HG03025 (cell line): ENCODE measurements around the gene CRYBG3.

Experiments used
- ATAC-seq: cut with Tn5 transposase; IDR thresholded peaks from one replicate; pipeline ENCODE4 v1.9.1; 2021; ENCODE audit warnings: mild to moderate bottlenecking, moderate library complexity; ENCODE audit not compliant: unreplicated experiment, low FRiP score

CRYBG3 gene

DNA sequence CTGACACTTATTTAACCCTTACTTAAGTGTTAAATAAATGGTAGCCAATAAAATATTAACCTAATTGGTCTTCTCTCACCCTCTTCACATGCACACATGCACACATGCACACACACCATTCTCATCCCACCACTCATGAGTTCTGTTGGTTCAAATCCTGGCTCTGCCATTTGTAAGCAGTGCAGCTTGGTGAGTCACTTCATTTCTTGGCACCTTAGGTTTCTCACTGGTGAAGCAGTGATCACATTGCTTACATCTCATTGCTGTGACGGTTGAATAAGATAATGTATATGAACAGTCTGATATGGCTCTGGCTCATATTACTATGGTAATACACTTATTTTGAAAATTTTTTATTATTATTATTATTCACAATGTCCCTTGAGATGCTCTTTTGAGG lies 116.6 kb downstream of the CRYBG3 start:
- ATAC-seq: no peak

DNA sequence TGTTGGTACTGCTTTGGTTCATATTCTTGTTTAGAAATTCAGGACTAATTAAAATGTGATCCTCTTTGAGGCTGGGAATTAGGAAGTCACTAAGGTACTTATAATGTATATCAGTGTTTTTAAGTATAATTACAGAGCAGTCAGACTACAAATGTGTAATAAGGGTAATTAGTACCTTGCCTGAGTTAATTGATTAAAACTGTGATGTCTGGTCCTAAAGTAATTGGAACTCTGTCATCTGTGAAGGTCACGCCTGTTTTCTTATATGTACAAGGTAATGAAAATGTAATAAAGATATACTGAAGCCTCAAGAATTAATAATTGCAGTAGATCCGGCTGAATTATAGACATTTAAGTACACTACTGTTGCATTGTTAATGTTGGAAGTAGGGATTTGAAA lies 117.6 kb downstream of the CRYBG3 start:
- ATAC-seq: no peak

DNA sequence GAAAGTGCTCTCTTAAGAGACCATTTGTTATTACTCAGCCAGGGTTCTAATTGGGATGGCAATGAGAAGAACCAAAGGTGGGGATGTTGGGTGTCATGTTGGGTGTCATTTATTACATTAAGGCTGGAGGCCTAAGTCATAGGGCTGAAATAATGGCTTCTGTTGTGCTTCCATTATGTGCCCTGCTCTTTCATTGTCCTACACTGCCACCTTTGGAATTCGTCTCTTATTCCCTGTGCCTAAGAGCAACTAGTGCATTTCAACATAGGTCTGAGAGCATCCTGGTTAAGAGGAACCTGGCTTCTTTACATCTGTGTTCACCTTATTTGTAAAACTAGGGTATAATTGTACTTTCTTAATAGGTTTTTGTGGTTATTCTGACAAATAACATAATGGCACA lies 118.2 kb downstream of the CRYBG3 start:
- ATAC-seq: no peak

DNA sequence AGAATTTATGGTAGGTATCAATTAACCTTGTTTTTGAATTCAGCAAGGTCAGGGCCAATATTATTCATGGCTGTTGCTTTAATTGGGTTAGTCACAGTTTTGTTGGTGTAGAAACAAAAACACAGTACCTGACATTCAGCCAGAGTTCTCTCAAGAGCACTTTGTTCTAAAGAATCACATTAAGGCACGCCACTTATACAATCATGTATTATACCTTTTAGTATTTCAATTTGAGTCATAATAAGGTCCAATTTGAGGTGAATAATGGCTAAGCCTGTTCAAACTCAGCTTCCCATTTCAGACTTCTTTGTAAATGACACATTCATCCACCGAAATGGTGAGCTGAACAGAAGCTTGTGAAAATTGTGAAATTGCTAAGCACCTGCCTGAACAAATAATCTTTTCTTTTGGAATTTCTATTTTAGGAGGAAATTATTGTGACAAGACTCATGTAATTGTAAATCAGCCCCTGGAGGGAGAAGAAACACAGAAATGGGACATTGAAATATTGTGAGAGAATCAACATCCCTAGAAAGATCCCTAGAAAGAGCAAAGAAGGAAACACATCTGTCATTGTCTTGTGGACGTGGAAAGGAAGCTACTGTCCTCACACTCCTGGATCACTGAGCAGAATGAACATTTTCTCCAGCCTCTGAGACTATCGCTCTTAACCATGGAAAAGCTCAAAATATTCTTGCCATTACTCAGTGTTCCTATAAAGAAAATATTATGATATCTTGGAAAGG lies 121.2 kb downstream of the CRYBG3 start:
- ATAC-seq: no peak

DNA sequence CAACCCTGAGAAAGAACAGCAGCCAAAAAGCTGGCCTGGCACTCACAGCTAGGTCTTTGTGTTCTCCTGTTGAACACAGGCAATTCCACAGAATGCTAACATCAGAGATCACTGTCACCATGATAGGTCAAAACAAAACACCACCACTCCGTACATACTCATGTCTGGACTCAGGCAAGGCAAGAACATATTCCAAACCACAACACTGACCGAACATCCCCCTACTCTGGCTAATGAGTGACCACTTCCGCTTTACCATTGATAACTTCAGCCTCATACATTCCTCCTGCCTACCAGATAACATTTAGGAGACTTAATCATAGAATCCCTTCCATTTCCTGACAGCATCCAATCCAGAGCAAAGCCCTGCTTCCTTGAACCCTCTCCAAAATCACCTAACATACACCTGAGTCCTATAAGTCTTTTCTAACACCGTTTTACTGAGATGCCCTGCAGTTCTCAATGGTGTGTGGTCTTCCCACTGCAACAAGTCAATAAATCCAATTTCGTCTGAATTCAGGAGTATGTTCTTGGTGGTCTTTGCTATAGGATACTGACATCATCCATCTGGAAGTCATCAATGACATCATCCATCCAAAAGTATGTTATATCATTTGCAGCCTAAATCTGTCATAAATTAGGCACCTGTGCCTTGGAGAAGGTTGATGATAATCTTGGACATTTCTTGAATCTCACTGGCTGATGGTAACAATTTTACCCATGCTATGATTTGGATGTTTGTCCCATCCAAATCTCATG lies 126.7 kb downstream of the CRYBG3 start:
- no peak for ATAC-seq

DNA sequence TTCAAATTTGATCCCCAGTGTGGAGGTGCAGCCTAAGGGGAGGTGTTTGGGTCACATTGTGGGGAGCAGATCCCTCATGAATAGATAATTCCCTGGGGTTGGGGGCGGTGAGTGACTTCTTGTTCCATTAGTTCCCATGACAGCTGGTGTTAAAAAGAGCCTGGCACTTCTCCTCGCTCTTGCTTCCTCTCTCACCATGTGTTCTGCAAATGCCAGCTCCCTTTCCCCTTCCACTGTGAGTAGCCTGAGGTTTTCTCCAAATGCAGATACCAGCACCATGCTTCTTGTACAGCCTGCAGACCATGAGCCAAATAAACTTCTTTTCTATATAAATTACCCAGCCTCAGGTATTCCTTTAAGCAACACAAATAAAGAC lies 127.3 kb downstream of the CRYBG3 start:
- ATAC-seq: no peak

DNA sequence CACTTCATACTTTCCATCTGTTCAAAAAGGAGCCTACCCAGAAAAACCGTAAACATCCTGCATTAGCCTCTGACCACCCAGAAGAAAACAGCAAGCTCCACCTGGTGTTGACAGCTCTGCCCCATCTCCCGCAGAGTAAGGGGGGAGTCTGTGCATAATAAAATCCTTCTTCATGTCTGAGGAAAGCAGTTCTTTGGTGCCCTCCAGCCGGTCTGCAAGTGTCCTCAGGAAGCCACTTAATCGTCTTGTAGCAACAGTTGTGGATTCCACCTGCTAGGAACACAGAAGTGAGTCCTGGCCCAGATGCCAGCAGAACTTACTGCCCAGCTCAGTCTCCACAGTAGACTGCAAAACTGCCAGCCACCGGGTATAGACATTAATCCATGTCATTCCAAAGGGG lies 127.9 kb downstream of the CRYBG3 start:
- no peak for ATAC-seq

DNA sequence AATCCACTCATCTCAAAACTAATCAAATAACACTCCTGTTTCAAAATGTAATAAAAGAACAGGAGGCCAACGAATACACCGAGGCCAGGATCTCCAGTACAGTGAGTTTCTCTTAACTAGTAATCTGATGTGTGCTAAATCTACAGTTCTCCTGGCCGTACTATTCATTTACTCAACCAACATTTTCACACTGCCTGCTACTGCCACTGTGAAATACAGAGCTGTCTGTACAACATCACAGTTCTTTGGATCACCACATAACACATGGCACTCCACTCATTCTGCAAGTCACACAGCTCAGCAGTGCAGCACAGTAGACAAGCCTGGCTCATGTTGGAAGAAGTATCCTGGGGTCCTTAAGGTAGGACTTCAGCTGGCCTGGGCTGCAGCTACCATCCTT lies 128.5 kb downstream of the CRYBG3 start:
- no peak for ATAC-seq

DNA sequence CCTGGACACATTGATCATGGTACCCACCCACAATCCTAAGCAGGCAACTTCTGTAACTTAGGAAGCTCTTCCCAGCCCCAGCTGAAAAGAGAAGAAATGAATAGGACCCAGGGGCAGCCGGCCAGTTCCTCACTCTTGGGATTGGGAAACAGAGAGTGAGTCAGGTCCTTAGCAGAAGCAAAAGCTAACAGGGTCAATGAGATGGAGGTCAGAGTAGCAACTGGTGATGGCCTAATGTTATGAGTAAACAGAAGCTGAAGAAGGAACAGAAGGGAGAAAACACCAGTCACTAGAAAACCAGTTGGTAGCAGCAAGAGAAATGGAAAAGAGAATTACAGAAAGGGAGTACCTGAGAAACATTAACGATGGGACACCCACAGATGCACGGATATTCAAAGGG lies 130.5 kb downstream of the CRYBG3 start:
- ATAC-seq: no peak

DNA sequence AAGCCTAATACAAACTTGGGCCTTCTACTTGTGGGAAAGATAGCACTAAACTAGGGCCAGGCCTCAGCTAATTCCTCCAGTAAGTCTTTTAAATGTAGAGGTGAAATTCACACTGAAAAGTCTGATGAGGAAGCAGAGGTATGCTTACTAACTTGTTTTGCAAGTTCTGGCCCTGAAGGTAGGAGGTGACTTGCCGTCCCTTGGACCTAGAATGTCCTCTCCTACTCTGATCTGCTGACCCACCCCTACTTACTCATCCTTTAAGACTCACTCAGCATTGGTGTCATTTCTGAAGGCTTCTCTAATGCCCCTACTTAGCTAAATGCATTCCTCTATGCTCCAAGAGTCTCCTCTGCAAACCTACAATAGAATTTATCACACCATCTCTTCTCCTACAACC lies 131.1 kb downstream of the CRYBG3 start:
- ATAC-seq: no peak

DNA sequence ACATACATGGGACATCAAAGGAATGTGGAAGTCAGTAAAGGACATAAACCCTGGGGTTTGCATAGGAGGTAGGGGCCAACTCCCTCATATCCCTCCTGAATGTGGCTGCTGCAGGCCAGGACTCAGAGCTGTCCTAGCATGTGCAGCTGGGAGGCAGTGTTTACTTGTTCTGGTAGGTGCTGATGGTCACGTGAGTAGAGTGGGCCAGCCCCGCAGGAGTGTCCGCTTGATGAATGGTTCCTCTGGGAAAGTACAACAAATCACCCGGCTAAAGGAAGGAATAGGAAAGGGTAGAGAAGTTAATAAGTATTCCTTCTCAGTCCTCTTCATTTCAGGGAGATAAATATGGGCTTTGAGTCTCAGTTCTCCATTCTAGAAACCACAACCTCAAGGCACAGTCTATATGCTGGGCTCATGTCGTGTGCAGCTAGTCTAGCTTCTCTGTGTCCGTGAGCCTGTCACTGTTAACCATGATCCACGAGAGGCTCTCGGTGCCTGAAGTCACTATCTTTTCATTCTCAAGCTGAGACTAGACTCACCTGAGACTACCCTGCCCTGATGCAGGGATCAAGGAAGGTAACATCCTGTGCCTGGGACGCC lies 132.5 kb downstream of the CRYBG3 start:
- ATAC-seq: no peak

DNA sequence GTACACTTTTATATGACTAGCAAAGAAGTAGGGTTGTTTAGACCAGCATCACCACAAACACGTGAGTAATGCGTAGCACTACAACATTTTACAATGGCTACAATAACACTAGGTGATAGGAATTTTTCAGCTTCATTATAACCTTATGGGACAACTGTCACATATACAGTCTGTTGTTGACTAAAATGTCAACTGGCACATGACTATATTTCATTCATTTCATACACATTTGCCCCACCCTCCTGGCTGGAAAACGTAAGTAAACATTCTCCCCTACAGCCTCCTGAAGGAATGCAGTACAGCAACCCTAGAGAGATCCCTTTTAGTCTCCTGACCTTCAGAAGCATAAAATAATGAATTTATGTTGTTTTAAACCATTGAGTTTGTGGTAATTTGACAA lies 134.2 kb downstream of the CRYBG3 start:
- ATAC-seq: no peak

DNA sequence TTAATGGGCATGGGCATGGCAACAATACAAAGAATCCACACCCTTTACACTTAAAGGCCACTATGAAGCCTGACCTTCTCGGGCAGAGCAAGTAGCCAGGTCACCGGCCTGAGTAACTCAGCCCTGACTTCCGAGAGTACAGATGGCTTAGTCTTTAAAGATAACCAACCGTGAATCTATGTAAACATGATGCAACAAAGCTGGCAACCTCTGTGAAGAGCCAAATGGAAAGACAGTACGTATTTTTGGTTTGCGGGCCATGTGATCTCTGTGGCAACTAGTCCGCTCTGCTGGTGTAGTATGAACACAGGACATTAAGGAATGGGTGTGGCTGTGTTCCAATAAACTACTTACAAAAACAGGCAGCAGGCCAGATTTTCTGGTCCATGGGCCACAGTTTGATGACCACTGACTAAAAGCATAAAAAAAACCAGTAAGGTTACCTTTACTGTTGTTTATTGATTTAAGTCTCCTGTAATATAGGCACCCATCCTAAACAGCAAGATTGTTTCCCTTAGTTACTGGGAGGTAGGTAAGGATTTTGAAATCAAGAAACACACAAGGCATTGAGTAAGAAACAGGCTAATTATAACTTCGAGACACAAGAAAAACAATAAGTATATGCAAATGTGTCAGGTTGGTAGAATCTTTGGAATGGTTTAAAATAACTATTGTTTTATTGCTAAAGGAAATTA lies 136.0 kb downstream of the CRYBG3 start:
- ATAC-seq: no peak

DNA sequence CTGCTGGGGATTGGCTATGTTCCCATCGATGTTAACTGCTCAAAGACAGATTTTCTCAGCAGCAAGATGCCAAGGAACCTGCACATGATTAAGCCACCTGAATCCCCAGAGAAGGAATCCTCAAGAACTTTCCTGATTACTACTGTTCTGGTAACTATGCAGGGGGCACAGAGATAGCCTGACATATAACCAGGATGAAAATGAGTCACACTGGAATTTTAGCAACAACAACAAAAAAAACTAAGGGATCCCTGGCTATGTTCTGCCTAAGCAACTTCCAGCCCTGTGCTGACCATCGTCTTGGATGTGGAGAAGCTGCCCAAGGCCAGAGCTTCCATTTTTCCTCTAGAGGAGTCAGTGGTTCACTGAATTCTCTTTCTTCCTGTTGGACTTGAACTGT lies 136.6 kb downstream of the CRYBG3 start:
- ATAC-seq: no peak

DNA sequence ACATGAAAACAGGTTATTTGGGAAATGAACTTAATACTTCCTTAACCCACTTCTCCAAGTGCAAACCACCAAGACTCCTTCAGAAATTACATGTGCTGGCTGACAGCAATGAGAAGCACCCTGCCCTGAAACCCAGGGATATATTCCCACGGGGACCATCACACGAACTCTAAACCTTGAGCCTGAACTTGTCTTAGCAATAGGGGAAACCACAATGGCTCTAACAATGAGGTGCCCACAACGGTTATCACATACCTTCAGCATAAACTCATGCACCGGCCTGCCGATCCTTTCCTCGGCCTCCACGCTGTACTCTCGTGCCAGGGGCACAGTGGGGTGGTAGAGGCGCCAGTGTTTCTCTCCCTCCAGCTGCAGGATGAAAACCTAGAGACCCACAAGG lies 137.0 kb downstream of the CRYBG3 start:
- ATAC-seq: no peak

DNA sequence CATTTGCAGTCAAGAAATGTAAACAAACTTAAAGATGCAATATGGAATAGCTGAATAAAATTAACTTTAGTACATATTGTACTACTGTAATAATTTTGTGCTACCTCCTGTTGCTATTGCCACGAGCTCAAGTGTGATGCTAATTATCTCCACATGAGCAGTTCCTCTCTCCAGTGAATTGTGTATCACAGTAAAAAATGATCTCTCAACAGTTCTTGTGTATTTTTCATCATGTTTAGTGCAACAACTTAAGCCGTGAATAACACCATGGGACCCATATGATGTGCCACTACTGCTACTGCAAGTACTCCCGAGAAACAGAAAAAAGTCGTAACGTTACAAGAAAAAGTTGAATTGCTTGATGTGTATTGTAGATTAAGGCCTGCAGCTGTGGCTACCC lies 138.1 kb downstream of the CRYBG3 start:
- ATAC-seq: no peak

DNA sequence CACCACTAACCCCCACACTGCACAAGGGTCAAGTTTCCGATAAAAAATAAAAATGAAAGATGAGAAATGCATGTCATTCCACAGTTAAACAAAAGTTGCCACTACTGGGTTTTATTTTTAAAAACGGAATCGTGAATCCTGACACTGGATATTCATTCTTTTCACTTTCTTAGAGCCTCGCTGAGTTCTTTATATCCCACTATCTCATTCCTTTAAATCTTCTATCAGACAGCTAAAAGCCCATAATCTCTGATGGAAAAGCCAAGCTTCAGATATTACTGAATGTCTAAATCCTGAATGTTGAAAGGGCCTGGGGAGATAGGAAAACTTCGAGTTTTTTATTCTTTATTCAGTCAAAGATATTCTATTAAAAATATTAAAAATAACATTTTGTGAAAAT lies 138.7 kb downstream of the CRYBG3 start:
- no peak for ATAC-seq

DNA sequence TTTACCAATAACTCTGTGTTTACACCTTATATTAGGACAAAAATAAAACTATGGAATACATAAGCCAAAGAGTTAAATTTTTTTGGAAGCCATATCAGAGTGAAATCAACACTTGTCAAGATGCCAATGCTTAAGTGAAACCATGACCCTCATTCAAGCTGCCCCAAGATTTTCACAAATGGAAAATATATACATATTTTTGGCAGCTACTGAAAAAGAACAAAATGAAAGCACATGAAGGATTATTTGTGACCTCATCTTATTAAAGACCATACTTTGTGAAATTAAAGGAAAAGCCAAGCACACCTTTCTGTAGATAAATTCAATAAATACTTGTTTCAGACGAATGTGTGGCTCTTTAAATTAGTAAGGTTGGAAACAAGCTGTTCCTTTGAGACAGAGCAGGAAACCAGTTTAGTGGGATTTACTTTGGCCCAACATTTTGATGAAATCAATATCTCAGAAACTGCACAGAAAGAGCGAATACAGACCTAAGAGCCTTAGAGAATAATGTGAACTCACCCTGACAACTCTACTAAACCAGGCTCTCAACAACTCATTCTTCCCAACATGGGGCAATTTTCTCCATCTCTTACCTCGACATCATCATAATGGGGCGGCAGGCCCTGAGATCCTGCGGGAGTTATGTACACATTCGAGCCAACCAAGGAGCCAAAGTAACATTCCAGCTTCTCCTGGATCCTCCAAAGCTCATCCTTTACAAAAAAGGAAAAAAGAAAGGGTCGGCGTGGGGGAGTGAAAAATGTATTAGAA lies 139.4 kb downstream of the CRYBG3 start:
- ATAC-seq: no peak

DNA sequence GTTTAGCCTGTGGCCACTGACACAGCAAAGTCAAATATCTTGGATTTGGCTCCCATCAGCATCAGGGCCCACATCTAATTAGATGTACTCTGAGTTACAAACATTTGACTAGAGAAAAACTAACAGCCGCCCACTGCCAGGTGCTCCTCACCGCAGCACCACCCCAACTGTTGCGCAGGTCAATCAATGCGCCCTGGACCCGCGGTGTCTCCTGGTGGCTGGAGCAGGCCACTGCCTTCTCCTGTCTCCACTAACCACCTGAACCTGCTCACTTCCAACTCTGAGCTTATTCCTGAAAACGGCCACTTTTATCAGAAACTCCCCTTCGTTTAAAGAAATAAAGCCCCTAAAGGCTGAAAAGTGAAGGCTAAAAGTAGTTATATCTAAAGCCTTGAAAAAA lies 146.2 kb downstream of the CRYBG3 start:
- no peak for ATAC-seq

DNA sequence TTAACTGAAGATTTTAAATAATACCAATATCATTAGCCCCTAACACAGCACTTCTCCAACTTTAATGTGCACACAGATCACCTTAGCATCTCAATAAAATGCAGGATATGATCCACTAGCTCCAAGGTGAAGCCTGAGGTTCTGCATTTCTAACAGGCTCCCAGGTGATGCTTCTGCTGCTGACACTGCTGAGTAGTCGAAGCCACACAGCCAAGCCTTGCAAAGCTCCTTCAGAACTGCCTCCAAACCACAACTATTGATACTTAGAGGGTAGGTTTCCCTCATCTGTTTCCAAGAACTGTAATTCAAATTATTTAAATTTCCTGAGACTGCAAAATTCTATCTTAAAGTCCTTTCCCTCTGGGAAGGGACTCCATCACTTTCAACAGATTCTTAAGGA lies 146.6 kb downstream of the CRYBG3 start:
- ATAC-seq: no peak

DNA sequence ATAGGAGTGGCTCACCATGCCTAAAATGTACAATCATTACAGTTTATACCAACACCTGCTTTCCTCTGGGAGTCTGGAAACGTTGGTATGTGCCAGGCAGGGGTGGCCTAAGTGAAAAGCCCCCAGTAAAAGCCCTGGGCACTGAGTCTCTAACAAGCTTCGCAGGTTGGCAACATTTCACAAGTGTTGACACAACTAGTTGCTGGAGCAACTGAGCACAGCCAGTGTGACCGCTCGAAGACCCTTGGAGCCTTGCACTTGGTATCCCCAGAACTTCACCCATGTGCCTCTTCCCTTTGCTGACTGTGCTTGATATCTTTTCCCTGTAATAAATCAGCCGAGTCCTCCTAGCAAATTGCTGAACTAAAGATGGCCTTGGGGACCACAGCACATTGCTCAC lies 147.7 kb downstream of the CRYBG3 start:
- ATAC-seq: no peak
